SK-N-MC (cell line): ENCODE results near the gene RGR.

Experiments
- EZH2 ChIP-seq: fragments of 200-600 bp; sonication (generic); IDR thresholded peaks from one replicate; pipeline ENCODE4 v1.6.1; 2017; ENCODE audit warnings: antibody characterized with exemption
- POLR2AphosphoS5 ChIP-seq: IDR thresholded peaks from 2 replicates; pipeline ENCODE4 v1.6.1; 2012; ENCODE audit warnings: mild to moderate bottlenecking, low read depth, low read length, borderline replicate concordance

DNA sequence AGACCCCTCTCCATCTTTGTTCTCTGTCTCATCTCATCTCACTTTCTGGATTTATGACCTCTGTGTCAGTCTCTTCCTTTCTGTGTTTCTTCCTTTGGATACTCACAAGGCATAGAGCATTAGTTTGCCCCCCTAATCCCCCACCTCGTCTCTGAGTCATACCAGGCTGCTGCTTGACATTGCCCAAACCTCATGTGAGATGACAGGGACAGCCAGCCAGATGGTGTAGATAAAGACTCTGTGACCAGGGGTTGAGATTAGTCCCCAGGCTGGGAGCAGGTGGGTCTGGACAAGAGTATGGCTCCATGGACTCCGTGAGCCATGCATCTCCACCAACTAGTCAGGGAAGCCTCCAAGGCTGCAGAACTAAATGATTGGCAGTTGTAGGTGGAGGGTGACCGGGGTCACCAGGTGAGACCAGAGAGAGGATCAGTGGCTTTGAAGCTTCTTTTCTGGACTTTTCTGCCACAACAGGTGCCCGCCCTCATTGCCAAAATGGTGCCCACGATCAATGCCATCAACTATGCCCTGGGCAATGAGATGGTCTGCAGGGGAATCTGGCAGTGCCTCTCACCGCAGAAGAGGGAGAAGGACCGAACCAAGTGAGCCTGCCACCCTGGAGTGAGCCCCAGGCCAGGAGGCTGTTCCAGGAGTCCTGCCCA, 13.3 kb downstream of the RGR start:
- TF ChIP-seq POLR2AphosphoS5: no peak
- no peak for TF ChIP-seq EZH2
